Frontal cortex (tissue), 4 donors: Measurements from ENCODE around the gene PPRC1. TPM values are rescaled to one million over a fixed set of nuclear protein-coding genes. Genes with fewer than 3 reads are reported as not detected.

Source experiments
- DNase-seq, 2 donors: peaks; one replicate each; pipeline ENCODE4 v3.0.0; 2012; ENCODE audit warnings: low spot score in 2 of 2
- FAIRE-seq: peaks from 2 replicates; lab custom pipeline; 2012; peaks lifted over from hg19 to GRCh38; lab: Jason Lieb, UNC
- total RNA-seq: library from RNA; depleted of rRNA; stranded (reverse); fragments of >200 nt; gene quantifications from one replicate; pipeline ENCODE4 v1.2.3, GENCODE V29; 2014
- donor health status: control.
- donor health status: control.
- donor health status: control.

Gene PPRC1
- total RNA-seq, 1 donor from 2014 or later, result 8.6 TPM

- no peak for FAIRE-seq
- DNase-seq, result no peak
Observed at GRCh38 chr10:102116656-102117055, 16.2 kb upstream of the PPRC1 start.

- DNase-seq (peak; percentile 58 to 77), FAIRE-seq (no peak)
Observed at GRCh38 chr10:102117391-102118159, 15.3 kb upstream of the PPRC1 start.

GRCh38 chr10:102118867-102119266 is 14.0 kb upstream of the PPRC1 start:
- peak in 1 of 2 donors; percentile 37 for DNase-seq
- no peak for FAIRE-seq

DNA sequence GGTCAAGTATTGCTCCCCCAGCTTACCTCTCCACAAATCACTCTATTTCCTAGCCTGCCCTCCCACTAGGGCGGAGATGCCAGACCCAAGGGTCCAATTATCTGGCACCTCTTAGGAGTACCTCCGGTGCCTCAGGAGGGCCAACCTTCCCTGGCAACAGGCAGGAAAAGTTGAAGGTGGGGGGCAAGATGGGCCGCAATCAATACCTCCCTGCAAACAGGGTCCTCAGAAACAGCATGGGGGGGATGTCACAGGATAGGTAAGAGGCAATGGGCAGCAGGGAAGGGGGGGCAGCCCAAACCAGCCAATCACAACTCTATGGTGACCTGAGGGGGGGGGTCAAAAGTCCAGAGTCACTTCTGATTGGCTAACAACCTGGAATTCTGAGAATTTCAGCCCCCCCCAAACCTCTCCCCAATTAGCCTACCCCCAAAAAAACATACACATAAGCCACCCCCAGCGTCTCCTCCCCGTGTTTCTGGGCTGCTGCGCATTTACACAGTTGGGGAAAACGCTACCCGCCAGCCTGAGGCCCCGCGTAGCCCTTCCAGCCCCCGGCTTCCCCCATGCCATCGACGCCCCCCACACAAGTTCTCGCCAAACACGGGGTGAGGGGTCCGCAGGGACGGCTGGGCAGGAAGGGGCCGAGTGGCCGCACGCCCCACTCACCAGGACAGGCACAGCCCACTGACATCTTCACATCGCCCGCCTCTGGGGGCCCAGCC is 13.3 kb upstream of the PPRC1 start:
- FAIRE-seq (no peak), DNase-seq (peak; percentile 63 to 65)

GRCh38 chr10:102120142-102120990 is 12.5 kb upstream of the PPRC1 start, which contains the start of gene LDB1:
Gene LDB1, minus strand, starts transcription at chr10:102120368. Its CDS starts 258 bp downstream, at chr10:102120110.
- FAIRE-seq (no peak), DNase-seq (peak; percentile 84 to 93)

- DNase-seq (peak; percentile 42 to 65), FAIRE-seq (no peak)
Observed at GRCh38 chr10:102120991-102121738, 11.7 kb upstream of the PPRC1 start.

- FAIRE-seq (no peak), DNase-seq (no peak)
Observed at GRCh38 chr10:102121739-102122372, 11.0 kb upstream of the PPRC1 start.

DNA sequence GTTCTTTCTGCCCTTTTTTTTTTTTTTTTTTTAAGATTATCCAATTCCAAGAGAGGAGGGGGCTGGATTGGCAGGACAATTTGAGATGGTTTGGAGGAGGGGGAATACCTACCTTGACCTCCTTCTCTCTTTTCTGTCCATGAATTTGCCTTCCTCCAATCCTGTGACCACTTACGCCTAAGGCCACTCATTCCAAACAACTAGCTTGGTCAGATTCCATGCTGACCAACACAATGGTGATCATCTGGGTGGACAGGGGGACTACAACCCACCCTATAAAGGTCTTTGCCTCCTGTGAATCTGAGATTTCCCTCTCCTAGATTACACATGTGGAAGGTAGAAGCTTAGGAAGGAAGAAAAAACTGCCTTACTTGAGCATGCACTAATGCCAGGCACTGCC is 10.4 kb upstream of the PPRC1 start:
- DNase-seq, result no peak
- FAIRE-seq, result no peak

- DNase-seq (no peak), FAIRE-seq (no peak)
Observed at GRCh38 chr10:102123223-102123622, 9.6 kb upstream of the PPRC1 start.

DNA sequence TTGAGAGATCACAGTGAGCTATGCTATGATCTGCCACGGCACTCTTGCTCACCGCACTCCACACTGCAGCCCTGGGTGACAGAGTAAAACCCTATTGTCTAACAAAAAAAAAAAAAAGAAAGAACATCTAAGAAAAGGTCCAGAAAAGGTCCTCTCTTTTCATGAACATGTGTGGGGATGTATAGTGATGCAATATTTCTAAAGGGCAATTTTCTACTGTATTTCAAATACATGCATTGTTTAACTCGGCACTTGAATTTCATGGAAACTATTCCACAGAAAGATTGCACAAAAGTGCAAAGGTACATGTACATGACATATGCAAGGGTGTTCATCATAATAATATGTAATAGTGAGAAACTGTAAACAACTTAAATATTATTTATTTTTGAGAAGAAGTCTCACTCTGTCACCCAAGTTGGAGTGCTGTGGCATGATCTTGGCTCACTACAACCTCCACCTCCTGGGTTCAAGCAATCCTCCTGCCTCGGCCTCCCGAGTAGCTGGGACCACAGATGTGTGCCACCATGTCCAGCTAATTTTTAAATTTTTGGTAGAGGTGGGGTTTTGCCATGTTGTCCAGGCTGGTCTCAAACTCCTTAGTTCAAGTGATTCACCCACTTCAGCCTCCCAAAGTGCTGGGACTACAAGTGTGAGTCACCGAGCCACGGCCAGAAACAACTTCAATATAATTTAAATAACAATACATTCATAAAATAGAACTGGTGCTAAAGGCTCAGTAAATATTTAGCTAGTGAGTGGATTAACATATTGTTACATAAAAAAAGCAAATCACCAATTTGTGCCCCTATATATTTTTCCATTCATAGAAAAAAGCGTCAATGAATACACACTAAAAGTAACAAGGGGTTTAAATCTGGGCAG is 1.3 kb upstream of the PPRC1 start:
- FAIRE-seq, result no peak
- no peak for DNase-seq

DNA sequence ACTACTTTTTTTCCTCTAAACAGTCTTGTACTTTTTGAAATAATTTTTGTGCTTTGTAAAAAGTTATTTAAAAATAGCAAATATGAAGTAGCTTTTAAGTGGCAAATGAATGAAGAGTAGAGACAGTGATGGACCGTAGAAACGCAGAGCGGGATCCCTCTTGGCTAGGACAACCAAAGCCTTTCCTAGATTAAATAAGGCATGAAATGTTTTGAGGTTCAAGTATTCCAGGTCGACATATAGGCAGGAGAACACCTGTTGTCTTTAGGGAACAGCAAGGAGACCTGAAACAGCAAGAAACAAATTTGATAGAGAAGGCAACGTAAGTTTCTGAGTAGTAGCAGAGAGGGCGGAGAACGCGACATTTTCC is 662 bp upstream of the PPRC1 start:
- no peak for FAIRE-seq
- no peak for DNase-seq

DNA sequence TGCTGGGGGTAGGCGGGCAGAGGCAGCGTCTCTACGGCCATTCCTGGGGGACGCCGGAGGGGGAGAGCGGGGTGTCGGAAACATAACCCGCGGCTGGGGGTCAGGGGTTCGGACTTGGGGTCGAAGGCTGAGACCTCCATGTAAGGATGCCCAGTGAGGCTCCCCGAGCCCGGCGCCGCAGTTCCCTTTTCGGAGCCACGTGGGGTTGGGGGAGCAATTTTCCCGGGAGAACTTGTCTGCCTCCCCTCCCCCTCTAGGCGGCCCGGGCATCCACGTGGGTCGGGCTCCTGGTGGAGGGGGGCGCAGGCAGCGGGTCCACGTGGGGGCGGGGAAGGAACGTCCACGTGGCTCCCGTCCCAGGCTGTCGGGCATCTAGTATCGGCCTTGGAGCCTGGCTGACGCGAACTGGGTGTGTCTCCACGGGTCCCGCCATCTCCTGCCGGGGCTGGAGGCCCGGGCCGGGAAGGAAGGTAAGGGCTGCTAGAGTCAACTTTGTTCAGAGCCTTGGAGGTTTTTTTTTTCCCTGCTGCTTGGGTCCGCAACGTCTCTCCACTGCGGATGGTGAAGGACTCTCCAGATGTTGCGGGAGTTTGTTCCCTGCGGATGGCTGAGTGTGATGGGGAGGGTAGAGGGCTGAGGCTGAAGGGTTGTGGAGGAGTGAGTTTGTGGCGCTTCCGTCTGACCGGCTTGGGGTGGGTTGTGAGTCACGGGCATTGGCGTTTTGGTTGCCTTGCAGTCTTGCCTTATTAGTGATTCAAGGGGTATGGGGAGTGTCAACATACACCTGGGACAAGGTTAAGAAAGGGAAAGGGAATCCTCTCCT is 744 bp downstream of the PPRC1 start:
- peak; percentile 75 to 85 for DNase-seq
- no peak for FAIRE-seq

DNA sequence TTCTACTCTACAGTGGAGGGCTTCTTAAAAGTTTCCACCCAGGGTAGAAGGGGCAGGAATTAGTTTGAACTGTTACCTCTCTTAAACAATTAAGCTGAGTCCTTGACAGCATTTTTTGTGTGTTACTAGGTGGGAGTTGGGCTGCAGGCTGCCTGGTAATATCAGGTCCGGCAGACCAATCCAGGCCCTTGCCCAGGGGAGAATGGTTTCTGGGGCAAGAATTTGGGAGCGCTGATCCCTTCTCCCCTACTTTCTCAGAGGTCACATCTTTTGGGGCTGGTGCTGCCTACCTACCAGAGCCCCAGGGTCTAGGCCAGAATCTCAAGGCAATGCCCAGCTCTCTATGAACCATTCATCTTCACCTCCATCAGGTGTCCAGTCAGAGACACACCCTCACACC is 1.6 kb downstream of the PPRC1 start:
- no peak for DNase-seq
- no peak for FAIRE-seq

DNA sequence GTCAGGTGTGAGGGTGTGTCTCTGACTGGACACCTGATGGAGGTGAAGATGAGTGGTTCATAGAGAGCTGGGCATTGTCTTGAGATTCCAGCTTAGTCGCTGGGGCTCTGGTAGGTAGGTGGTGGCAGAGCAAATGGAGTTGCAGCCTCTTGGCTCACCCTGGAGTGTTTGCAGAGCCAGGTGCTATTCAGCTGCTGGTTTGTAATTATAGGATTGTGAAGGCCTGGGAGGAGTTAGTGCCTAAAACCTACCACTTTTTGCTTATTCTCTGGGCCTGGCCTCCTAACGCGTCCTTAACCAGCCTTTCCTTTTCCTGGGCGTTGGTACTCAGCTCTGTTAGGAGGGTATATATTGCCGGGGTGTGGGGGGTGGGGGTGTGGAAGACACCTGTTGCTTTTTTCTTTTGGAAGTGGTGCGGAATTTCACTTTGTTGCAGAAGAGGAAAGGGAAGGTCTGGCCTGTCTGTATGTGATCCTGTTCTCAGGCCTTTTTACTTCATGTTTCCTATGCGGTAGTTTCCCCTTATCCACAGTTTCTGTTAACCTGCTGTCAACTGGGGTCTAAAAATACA is 3.2 kb downstream of the PPRC1 start:
- DNase-seq, result no peak
- FAIRE-seq, result no peak

DNA sequence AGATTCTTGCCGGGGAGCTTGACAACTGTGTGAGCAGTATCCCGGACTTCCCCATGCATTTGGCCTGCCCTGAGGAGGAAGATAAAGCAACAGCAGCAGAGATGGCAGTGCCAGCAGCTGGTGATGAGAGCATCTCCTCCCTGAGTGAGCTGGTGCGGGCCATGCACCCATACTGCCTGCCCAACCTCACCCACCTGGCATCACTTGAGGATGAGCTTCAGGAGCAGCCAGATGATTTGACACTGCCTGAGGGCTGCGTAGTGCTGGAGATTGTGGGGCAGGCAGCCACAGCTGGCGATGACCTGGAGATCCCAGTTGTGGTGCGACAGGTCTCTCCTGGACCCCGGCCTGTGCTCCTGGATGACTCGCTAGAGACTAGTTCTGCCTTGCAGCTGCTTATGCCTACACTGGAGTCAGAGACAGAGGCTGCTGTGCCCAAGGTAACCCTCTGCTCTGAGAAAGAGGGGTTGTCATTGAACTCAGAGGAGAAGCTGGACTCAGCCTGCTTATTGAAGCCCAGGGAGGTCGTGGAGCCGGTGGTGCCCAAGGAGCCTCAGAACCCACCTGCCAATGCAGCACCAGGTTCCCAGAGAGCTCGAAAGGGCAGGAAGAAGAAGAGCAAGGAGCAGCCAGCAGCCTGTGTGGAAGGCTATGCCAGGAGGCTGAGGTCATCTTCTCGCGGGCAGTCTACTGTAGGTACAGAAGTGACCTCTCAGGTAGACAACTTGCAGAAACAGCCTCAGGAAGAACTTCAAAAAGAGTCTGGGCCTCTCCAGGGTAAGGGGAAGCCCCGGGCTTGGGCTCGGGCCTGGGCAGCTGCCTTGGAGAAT is 6.7 kb downstream of the PPRC1 start:
- no peak for FAIRE-seq
- DNase-seq, result no peak

DNA sequence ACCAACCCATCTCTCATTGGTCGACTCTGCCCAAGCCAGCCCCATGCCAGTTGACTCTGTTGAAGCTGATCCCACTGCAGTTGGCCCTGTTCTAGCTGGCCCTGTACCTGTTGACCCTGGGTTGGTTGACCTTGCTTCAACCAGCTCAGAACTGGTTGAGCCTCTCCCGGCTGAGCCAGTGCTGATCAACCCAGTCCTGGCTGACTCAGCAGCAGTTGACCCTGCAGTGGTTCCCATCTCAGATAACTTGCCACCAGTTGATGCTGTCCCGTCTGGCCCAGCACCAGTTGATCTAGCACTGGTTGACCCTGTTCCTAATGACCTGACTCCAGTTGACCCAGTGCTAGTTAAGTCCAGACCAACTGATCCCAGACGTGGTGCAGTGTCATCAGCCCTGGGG is 7.4 kb downstream of the PPRC1 start:
- no peak for DNase-seq
- no peak for FAIRE-seq
